ENCODE data around the gene PTK7. TPM values are rescaled to one million over a fixed set of nuclear protein-coding genes. Genes with fewer than 3 reads are reported as not detected.

Gene PTK7
- total and polyA plus RNA-seq, 4 donors = 37.4 to 173 (median 84.2) TPM

- Histone ChIP-seq H3K4me3 (no peak overlapping the region), H3K27me3 (ENCODE audit: control insufficient read depth in 3 of 3, insufficient read depth in 3 of 3, low read length in 2 of 3) (no peaks in the 10 kb centered on the region), H3K9me3 (ENCODE audit: control insufficient read depth in 4 of 4, insufficient read depth in 3 of 4, low read length in 3 of 4) (no peaks in the 10 kb centered on the region), H3K36me3 (ENCODE audit: control insufficient read depth in 4 of 4, insufficient read depth in 4 of 4, low read length in 4 of 4) (peaks cover 2 to 25% (median 5%) of the 10 kb centered on the region in 4 donors), H3K4me1 (ENCODE audit: control insufficient read depth in 5 of 5, insufficient read depth in 5 of 5, low read length in 5 of 5) (no peaks in the 10 kb centered on the region), H3K27ac (ENCODE audit: low read depth in 1 of 2, low read length in 1 of 2) (no peak overlapping the region), H3K9ac (ENCODE audit: insufficient read depth in 1 of 2, low read length in 2 of 2) (no peak overlapping the region)
- 95 to 97% methylated on average over 23 of the region's 23 CpGs for WGBS, 2 donors
- no peak for DNase-seq
- no peak for ATAC-seq (ENCODE audit: insufficient read depth, low FRiP score)
- no peak for TF ChIP-seq CTCF (IDR thresholded peaks at IDR 0.05; ENCODE audit: control extremely low read depth, extremely low read depth)
Observed at GRCh38 chr6:43204271-43205105, 128.4 kb downstream of the PTK7 start.

- H3K4me3 ChIP-seq = peak overlapping the region; percentile 8
- H3K36me3 ChIP-seq (ENCODE audit: control insufficient read depth in 4 of 4, insufficient read depth in 4 of 4, low read length in 4 of 4) = peaks cover under 1 to 16% (median 3%) of the 10 kb centered on the region in 4 donors
- DNase-seq (no peak), ATAC-seq (ENCODE audit: insufficient read depth, low FRiP score) (no peak)
- no peak overlapping the region for H3K9ac ChIP-seq (ENCODE audit: insufficient read depth in 1 of 2, low read length in 2 of 2)
- H3K27ac ChIP-seq (ENCODE audit: low read depth in 1 of 2, low read length in 1 of 2) = no peak overlapping the region
- no peaks in the 10 kb centered on the region for H3K4me1 ChIP-seq (ENCODE audit: control insufficient read depth in 5 of 5, insufficient read depth in 5 of 5, low read length in 5 of 5)
- H3K9me3 ChIP-seq (ENCODE audit: control insufficient read depth in 4 of 4, insufficient read depth in 3 of 4, low read length in 3 of 4) = no peaks in the 10 kb centered on the region
- H3K27me3 ChIP-seq (ENCODE audit: control insufficient read depth in 3 of 3, insufficient read depth in 3 of 3, low read length in 2 of 3) = no peaks in the 10 kb centered on the region
- TF ChIP-seq CTCF (IDR thresholded peaks at IDR 0.05; ENCODE audit: control extremely low read depth, extremely low read depth) = no peak
- 93 to 96% methylated on average over 10 of the region's 10 CpGs for WGBS, 2 donors
Observed at GRCh38 chr6:43205849-43206248, 129.7 kb downstream of the PTK7 start.

- Histone ChIP-seq H3K9me3 (ENCODE audit: control insufficient read depth in 4 of 4, insufficient read depth in 3 of 4, low read length in 3 of 4) (no peaks in the 10 kb centered on the region), H3K9ac (ENCODE audit: insufficient read depth in 1 of 2, low read length in 2 of 2) (no peak overlapping the region), H3K4me3 (no peak overlapping the region), H3K4me1 (ENCODE audit: control insufficient read depth in 5 of 5, insufficient read depth in 5 of 5, low read length in 5 of 5) (no peaks in the 10 kb centered on the region), H3K27me3 (ENCODE audit: control insufficient read depth in 3 of 3, insufficient read depth in 3 of 3, low read length in 2 of 3) (no peaks in the 10 kb centered on the region), H3K36me3 (ENCODE audit: control insufficient read depth in 4 of 4, insufficient read depth in 4 of 4, low read length in 4 of 4) (peaks cover 0 to 14% (median 3%) of the 10 kb centered on the region in 4 donors), H3K27ac (ENCODE audit: low read depth in 1 of 2, low read length in 1 of 2) (no peak overlapping the region)
- WGBS, 2 donors = 92 to 96% methylated on average over 2 of the region's 2 CpGs
- no peak for DNase-seq
- no peak for TF ChIP-seq CTCF (IDR thresholded peaks at IDR 0.05; ENCODE audit: control extremely low read depth, extremely low read depth)
- ATAC-seq (ENCODE audit: insufficient read depth, low FRiP score) = no peak
Observed at GRCh38 chr6:43207286-43207685, 131.2 kb downstream of the PTK7 start.

Other genes with a start within 250 kb of the PTK7 start
- 10 to 100 TPM; 66.1 to 98.7 TPM for gene RPL7L1, start 196.7 kb upstream of the PTK7 start, total RNA-seq
- gene RPL7L1, start 196.7 kb upstream of the PTK7 start, polyA plus RNA-seq = 10 to 100 TPM; 39.3 to 57.6 TPM
- gene PTCRA, start 160.3 kb upstream of the PTK7 start, total RNA-seq = 1 to 10 TPM in 1 of 2 donors, under 1 TPM in 1; 0.37 to 3.4 TPM
- gene PTCRA, start 160.3 kb upstream of the PTK7 start, polyA plus RNA-seq = 1 to 10 TPM; 4.6 to 5.5 TPM
- gene CNPY3, start 146.8 kb upstream of the PTK7 start, total RNA-seq = 10 to 100 TPM; 36.0 to 63.4 TPM
- 10 to 100 TPM; 48.9 to 90.5 TPM for gene CNPY3, start 146.8 kb upstream of the PTK7 start, polyA plus RNA-seq
- gene GNMT, start 115.6 kb upstream of the PTK7 start, total RNA-seq = 1 to 10 TPM; 1.0 to 3.0 TPM
- gene GNMT, start 115.6 kb upstream of the PTK7 start, polyA plus RNA-seq = 1 to 10 TPM; 1.3 to 4.5 TPM
- gene PEX6, start 97.1 kb upstream of the PTK7 start, total RNA-seq = 10 to 100 TPM; 17.9 to 22.9 TPM
- gene PEX6, start 97.1 kb upstream of the PTK7 start, polyA plus RNA-seq = 1 to 10 TPM; 8.8 to 9.6 TPM
- gene PPP2R5D, start 91.7 kb upstream of the PTK7 start, total RNA-seq = 10 to 100 TPM; 24.1 to 26.8 TPM
- 10 to 100 TPM; 19.0 to 19.8 TPM for gene PPP2R5D, start 91.7 kb upstream of the PTK7 start, polyA plus RNA-seq
- gene MEA1, start 62.4 kb upstream of the PTK7 start, total RNA-seq = 10 to 100 TPM; 32.5 to 47.2 TPM
- gene MEA1, start 62.4 kb upstream of the PTK7 start, polyA plus RNA-seq = 100 to 1,000 TPM in 1 of 2 donors, 10 to 100 TPM in 1; 63.2 to 113 TPM
- gene KLHDC3, start 62.1 kb upstream of the PTK7 start, total RNA-seq = 10 to 100 TPM; 46.3 to 56.4 TPM
- gene KLHDC3, start 62.1 kb upstream of the PTK7 start, polyA plus RNA-seq = 10 to 100 TPM; 52.7 to 74.4 TPM
- gene RRP36, start 54.7 kb upstream of the PTK7 start, total RNA-seq = 10 to 100 TPM; 31.1 to 49.9 TPM
- gene RRP36, start 54.7 kb upstream of the PTK7 start, polyA plus RNA-seq = 10 to 100 TPM; 30.5 to 44.3 TPM
- 10 to 100 TPM; 21.4 to 23.6 TPM for gene CUL7, start 22.5 kb upstream of the PTK7 start, total RNA-seq
- 1 to 10 TPM; 8.2 to 8.9 TPM for gene CUL7, start 22.5 kb upstream of the PTK7 start, polyA plus RNA-seq
- gene MRPL2, start 16.9 kb upstream of the PTK7 start, total RNA-seq = 10 to 100 TPM; 11.5 to 44.5 TPM
- 10 to 100 TPM; 47.8 to 84.0 TPM for gene MRPL2, start 16.9 kb upstream of the PTK7 start, polyA plus RNA-seq
- gene KLC4, start 16.7 kb upstream of the PTK7 start, total RNA-seq = 10 to 100 TPM; 29.8 to 36.0 TPM
- 10 to 100 TPM; 16.1 to 23.1 TPM for gene KLC4, start 16.7 kb upstream of the PTK7 start, polyA plus RNA-seq
- gene SRF, start 95.0 kb downstream of the PTK7 start, total RNA-seq = 10 to 100 TPM; 12.7 to 42.0 TPM
- 10 to 100 TPM; 17.9 to 40.2 TPM for gene SRF, start 95.0 kb downstream of the PTK7 start, polyA plus RNA-seq
- 10 to 100 TPM; 29.6 to 45.6 TPM for gene CUL9, start 105.9 kb downstream of the PTK7 start, total RNA-seq
- 10 to 100 TPM; 19.7 to 41.4 TPM for gene CUL9, start 105.9 kb downstream of the PTK7 start, polyA plus RNA-seq
- 10 to 100 TPM; 32.0 to 67.4 TPM for gene DNPH1, start 153.2 kb downstream of the PTK7 start, total RNA-seq
- gene DNPH1, start 153.2 kb downstream of the PTK7 start, polyA plus RNA-seq = 100 to 1,000 TPM; 102 to 135 TPM
- under 1 TPM; 0.18 to 0.31 TPM for gene TTBK1, start 167.2 kb downstream of the PTK7 start, total RNA-seq
- gene TTBK1, start 167.2 kb downstream of the PTK7 start, polyA plus RNA-seq = under 1 TPM; 0.05 to 0.06 TPM
- not detected for gene SLC22A7, start 221.9 kb downstream of the PTK7 start, total RNA-seq
- gene SLC22A7, start 221.9 kb downstream of the PTK7 start, polyA plus RNA-seq = not detected
- 1 to 10 TPM in 1 of 2 donors, under 1 TPM in 1; 0.83 to 1.3 TPM for gene CRIP3, start 232.5 kb downstream of the PTK7 start, total RNA-seq
- under 1 TPM; 0.39 to 0.69 TPM for gene CRIP3, start 232.5 kb downstream of the PTK7 start, polyA plus RNA-seq

All from lung (tissue), 12 donors.